ENCODE data around the gene ZSCAN31.

ZSCAN31 gene

DNA sequence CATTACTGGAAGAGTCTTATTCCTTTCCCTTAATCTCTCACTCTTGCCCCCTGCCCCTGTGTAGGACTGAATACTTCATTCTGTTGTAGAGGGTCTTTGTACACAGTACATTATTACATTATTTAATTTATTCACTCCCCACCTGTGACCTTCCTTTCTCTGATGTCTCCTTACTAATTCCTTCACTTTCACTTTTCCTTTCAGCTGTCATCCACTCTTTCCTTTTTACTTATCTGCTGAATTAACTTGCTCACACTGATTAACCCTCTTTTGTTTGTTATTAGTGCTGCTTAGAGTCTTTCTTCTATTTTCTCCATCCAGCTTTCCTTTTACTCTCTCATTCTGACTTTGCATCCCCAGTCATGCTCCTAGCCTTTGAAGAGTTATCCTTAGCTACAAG lies 61.1 kb downstream of the ZSCAN31 start:
- no peak for DNase-seq
- in situ Hi-C loops (cut with HindIII; ENCODE audit: low pct_ligation_motif_present, low pct_unique_long_range_greater_than_20kb, low sequenced_read_pairs), result no loop called here
